HG03442 (cell line): ENCODE results near the gene ZBTB46.
A peak's percentile ranks its signal among the peaks of the same experiment; 100 is the strongest.

Experiments used
- ATAC-seq: cut with Tn5 transposase; IDR thresholded peaks from one replicate; pipeline ENCODE4 v1.9.1; 2021; ENCODE audit warnings: mild to moderate bottlenecking, moderate library complexity; ENCODE audit not compliant: unreplicated experiment

ZBTB46 gene

GRCh38 chr20:63707558-63708300, 123.3 kb downstream of the ZBTB46 start, which contains the start of the genes ARFRP1 and ZGPAT:
Gene ARFRP1 (minus strand): TSS chr20:63707976. CDS start chr20:63707091, 885 bp downstream.
Gene ZGPAT (plus strand): TSS chr20:63708039. CDS start chr20:63708581, 542 bp downstream.
- peak; percentile 64 for ATAC-seq

GRCh38 chr20:63706852-63707557, 124.1 kb downstream of the ZBTB46 start:
- peak; percentile 21 for ATAC-seq

- ATAC-seq: no peak
Measured at GRCh38 chr20:63706027-63706695, 124.9 kb downstream of the ZBTB46 start.

- no peak for ATAC-seq
Measured at GRCh38 chr20:63705232-63706026, 125.6 kb downstream of the ZBTB46 start.

GRCh38 chr20:63704749-63705117, 126.3 kb downstream of the ZBTB46 start:
- ATAC-seq: no peak

GRCh38 chr20:63703976-63704748, 126.9 kb downstream of the ZBTB46 start:
- no peak for ATAC-seq

GRCh38 chr20:63703471-63703975, 127.5 kb downstream of the ZBTB46 start:
- no peak for ATAC-seq

GRCh38 chr20:63702751-63703470, 128.2 kb downstream of the ZBTB46 start:
- ATAC-seq: no peak

GRCh38 chr20:63702036-63702665, 128.9 kb downstream of the ZBTB46 start:
- no peak for ATAC-seq

GRCh38 chr20:63701329-63702035, 129.6 kb downstream of the ZBTB46 start:
- no peak for ATAC-seq

GRCh38 chr20:63701051-63701328, 130.1 kb downstream of the ZBTB46 start:
- ATAC-seq: no peak

- ATAC-seq: no peak
Measured at GRCh38 chr20:63700199-63701050, 130.6 kb downstream of the ZBTB46 start.

GRCh38 chr20:63699466-63700198, 131.4 kb downstream of the ZBTB46 start:
- no peak for ATAC-seq

- ATAC-seq: no peak
Measured at GRCh38 chr20:63698739-63699465, 132.2 kb downstream of the ZBTB46 start.

- ATAC-seq: no peak
Measured at GRCh38 chr20:63697868-63698545, 133.1 kb downstream of the ZBTB46 start.
